Skeletal muscle satellite cell (primary cell): ENCODE measurements around the gene KLF13.
A peak's percentile ranks its signal among the peaks of the same experiment; 100 is the strongest.

ENCODE experiments used
- H3K27me3 ChIP-seq: 2 replicates; pipeline ENCODE4 v1.7.0; 2013; ENCODE audit warnings: low read length; ENCODE audit not compliant: control insufficient read depth, insufficient read depth
- H3K36me3 ChIP-seq: 2 replicates; pipeline ENCODE4 v1.7.0; 2013; ENCODE audit warnings: mild to moderate bottlenecking, control low read depth, low read length; ENCODE audit not compliant: insufficient read depth
- H3K4me1 ChIP-seq: 2 replicates; pipeline ENCODE4 v1.7.0; 2013; ENCODE audit warnings: low read length; ENCODE audit not compliant: control insufficient read depth, insufficient read depth
- H3K4me2 ChIP-seq: 2 replicates; pipeline ENCODE4 v1.7.0; 2013; ENCODE audit warnings: mild to moderate bottlenecking, low read length
- H3K4me3 ChIP-seq: 2 replicates; pipeline ENCODE4 v1.7.0; 2013; ENCODE audit warnings: low read length
- H3K9ac ChIP-seq: 2 replicates; pipeline ENCODE4 v1.7.0; 2013; ENCODE audit warnings: mild to moderate bottlenecking, low read depth, low read length, moderate library complexity
- H3K9me3 ChIP-seq: replicated peaks from 2 replicates; pipeline ENCODE4 v1.7.0; 2013; ENCODE audit warnings: mild to moderate bottlenecking, control low read depth, low read length

Gene KLF13

DNA sequence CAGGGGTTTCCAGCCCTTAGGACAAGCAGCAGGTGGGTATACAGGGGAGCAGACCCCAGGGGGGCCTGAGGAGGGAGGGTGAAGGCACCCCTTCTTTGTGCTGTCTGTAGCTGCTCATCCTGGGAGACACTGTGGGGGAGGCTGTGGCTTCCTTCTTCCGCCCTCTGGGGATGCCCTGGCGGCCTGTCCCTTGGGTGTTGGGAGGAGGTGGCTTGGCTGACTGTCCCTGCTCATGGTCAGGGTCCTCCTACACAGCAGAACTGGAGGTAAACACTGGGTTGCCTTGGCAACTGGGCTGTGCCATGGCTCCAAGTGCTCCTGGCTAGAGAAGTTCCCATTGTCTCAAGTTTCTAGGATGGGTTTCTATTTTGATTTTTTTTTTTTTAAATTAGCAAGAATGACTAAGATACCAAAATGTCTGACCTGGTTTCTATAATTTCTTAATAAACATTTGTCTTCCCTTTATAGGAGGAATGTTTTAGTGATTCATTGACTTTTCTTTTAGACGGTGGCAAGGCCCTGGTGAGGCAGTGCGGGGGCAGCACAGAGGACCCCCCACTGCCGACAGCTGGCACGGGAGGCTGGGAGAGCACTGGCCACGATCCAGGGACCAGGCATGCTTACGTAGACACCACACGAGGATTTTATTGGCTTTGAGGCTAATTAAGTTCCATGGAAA lies 12.4 kb downstream of the KLF13 start:
- Histone ChIP-seq H3K9ac (peak overlapping the region; percentile 60), H3K4me2 (peak overlapping the region; percentile 78), H3K4me1 (peaks cover 28% of the 10 kb centered on the region)

GRCh38 chr15:31339558-31339895 lies 12.9 kb downstream of the KLF13 start:
- H3K4me2 ChIP-seq = peak overlapping the region; percentile 78
- H3K4me1 ChIP-seq = peaks cover 28% of the 10 kb centered on the region
- peak overlapping the region; percentile 36 for H3K4me3 ChIP-seq
- H3K9me3 ChIP-seq = no peaks in the 10 kb centered on the region
- H3K36me3 ChIP-seq = no peaks in the 10 kb centered on the region
- peak overlapping the region; percentile 60 for H3K9ac ChIP-seq
- no peaks in the 10 kb centered on the region for H3K27me3 ChIP-seq

More for the DNA sequence above, 12.4 kb downstream of the KLF13 start:
- no peaks in the 10 kb centered on the region for H3K9me3 ChIP-seq
- H3K36me3 ChIP-seq = no peaks in the 10 kb centered on the region
- H3K4me3 ChIP-seq = peak overlapping the region; percentile 56
- no peaks in the 10 kb centered on the region for H3K27me3 ChIP-seq

DNA sequence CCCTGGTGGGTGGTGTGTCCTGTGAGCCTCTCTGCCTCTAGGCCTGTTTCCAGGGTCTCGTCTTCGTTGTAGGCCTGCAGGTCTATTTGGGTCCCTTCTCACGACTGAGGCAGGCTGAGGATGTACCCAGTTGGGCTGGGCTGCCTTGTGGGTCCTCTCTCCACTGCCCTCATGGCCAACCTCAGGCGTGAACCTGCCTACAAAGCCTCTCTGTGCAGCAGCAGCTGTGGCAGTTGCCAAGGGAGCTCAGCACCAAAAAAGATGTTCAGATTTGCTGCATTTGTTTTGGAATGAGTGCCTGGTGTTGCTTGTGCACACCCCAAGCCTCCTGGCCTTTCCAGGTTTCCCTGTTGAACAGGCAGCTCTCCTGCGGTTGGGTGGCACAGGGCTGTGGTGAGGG lies 13.4 kb downstream of the KLF13 start:
- no peaks in the 10 kb centered on the region for H3K9me3 ChIP-seq
- no peak overlapping the region for H3K9ac ChIP-seq
- H3K36me3 ChIP-seq = no peaks in the 10 kb centered on the region
- H3K4me1 ChIP-seq = peaks cover 32% of the 10 kb centered on the region
- H3K4me3 ChIP-seq = no peak overlapping the region
- no peaks in the 10 kb centered on the region for H3K27me3 ChIP-seq
- peak overlapping the region; percentile 78 for H3K4me2 ChIP-seq

DNA sequence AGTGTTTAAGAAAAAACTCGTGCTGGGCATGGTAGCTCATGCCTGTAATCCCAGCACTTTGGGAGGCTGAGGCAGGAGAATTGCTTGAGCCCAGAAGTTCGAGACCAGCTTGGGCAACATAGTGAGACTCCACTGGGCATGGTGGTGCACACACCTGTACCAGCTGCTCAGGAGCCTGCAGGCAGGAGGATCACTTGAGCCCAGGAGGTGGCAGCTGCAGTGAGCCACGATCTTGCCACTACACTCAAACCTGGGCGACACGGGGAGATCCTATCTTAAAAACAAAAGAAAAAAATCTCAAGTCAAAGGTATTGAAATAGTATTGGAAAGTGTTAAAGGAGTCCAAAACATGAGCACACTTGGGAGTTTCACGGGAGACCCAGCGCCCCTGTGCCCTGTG lies 14.0 kb downstream of the KLF13 start:
- no peak overlapping the region for H3K4me2 ChIP-seq
- H3K36me3 ChIP-seq = no peaks in the 10 kb centered on the region
- no peaks in the 10 kb centered on the region for H3K27me3 ChIP-seq
- no peaks in the 10 kb centered on the region for H3K9me3 ChIP-seq
- no peak overlapping the region for H3K4me3 ChIP-seq
- H3K9ac ChIP-seq = no peak overlapping the region
- peaks cover 34% of the 10 kb centered on the region for H3K4me1 ChIP-seq

DNA sequence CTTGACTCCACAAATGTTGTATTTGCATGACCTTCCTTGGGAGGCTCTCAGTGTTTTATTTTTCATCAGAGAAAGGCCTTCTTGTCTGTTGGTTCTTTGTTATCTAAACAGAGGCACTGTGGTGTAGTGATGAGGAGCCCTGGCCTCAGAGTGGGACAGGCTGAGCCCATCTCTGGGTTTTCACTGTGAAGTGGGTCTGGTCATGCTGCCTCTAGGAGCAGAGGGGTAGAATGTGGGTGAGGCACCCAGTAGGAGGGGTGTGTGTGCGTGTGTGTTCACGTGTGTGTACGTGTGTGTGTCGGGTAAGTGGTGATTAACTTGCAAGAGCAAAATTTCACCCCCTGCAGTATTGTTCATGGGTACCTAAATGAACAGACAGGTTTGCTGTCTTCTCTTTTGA lies 14.4 kb downstream of the KLF13 start:
- Histone ChIP-seq H3K36me3 (no peaks in the 10 kb centered on the region), H3K27me3 (no peaks in the 10 kb centered on the region), H3K4me1 (peaks cover 33% of the 10 kb centered on the region), H3K9me3 (no peaks in the 10 kb centered on the region), H3K9ac (no peak overlapping the region), H3K4me3 (no peak overlapping the region), H3K4me2 (no peak overlapping the region)

- H3K9ac ChIP-seq = no peak overlapping the region
- no peaks in the 10 kb centered on the region for H3K27me3 ChIP-seq
- no peak overlapping the region for H3K4me2 ChIP-seq
- no peaks in the 10 kb centered on the region for H3K9me3 ChIP-seq
- H3K36me3 ChIP-seq = no peaks in the 10 kb centered on the region
- peaks cover 33% of the 10 kb centered on the region for H3K4me1 ChIP-seq
- no peak overlapping the region for H3K4me3 ChIP-seq
These were observed 15.0 kb downstream of the KLF13 start for GRCh38 chr15:31341496-31342195.

GRCh38 chr15:31342381-31342780 lies 15.7 kb downstream of the KLF13 start:
- H3K9ac ChIP-seq = no peak overlapping the region
- no peak overlapping the region for H3K4me2 ChIP-seq
- H3K4me1 ChIP-seq = peaks cover 33% of the 10 kb centered on the region
- H3K9me3 ChIP-seq = no peaks in the 10 kb centered on the region
- H3K4me3 ChIP-seq = no peak overlapping the region
- H3K36me3 ChIP-seq = no peaks in the 10 kb centered on the region
- no peaks in the 10 kb centered on the region for H3K27me3 ChIP-seq

DNA sequence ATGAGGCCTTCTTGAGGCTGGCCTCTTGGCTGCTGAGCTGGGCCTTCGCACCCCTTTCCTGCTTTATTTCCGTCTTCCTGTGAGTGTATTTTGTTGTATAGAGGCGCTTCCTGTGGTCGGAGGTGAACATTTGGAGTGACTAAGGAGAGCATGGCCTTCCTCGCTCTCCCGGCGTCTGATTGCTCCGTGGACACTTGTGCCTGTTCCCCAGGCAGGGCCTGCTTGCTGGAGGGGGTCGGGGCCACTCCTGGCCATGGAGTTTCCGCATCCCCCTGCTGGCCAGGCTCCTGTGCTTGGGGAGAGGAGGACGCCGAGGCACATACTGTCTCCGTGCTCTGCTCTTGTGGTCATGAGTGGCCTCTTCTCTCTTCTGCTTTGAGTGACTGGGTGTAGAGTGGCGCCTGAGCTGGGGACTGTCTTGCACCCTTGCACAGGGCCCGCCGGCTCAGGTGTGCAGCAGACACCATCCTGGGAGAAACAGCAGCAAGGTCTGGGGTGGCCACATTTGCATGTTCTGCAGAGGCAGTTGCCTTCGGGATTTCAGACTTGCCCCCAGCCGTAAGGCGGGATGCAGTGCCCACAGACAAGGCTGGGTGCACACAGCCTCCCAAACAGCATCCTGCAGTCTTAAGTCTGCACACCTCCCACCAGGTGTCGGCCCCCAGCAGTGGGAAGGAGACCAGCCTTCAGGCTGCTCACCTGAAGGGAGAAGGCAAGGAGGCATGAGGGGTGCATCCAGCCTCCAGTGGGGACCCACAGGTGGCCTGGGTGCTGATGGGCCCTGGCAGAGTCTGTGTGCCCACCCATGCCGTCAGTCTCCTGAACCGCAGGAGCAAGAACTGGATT lies 16.4 kb downstream of the KLF13 start:
- no peak overlapping the region for H3K4me3 ChIP-seq
- H3K36me3 ChIP-seq = no peaks in the 10 kb centered on the region
- H3K27me3 ChIP-seq = no peaks in the 10 kb centered on the region
- H3K4me2 ChIP-seq = no peak overlapping the region
- no peak overlapping the region for H3K9ac ChIP-seq
- H3K9me3 ChIP-seq = no peaks in the 10 kb centered on the region
- H3K4me1 ChIP-seq = peaks cover 28% of the 10 kb centered on the region

- no peak overlapping the region for H3K4me2 ChIP-seq
- H3K9me3 ChIP-seq = no peaks in the 10 kb centered on the region
- H3K27me3 ChIP-seq = no peaks in the 10 kb centered on the region
- no peaks in the 10 kb centered on the region for H3K36me3 ChIP-seq
- H3K4me3 ChIP-seq = no peak overlapping the region
- no peak overlapping the region for H3K9ac ChIP-seq
- H3K4me1 ChIP-seq = peaks cover 20% of the 10 kb centered on the region
These were observed 17.2 kb downstream of the KLF13 start for GRCh38 chr15:31343831-31344230.

DNA sequence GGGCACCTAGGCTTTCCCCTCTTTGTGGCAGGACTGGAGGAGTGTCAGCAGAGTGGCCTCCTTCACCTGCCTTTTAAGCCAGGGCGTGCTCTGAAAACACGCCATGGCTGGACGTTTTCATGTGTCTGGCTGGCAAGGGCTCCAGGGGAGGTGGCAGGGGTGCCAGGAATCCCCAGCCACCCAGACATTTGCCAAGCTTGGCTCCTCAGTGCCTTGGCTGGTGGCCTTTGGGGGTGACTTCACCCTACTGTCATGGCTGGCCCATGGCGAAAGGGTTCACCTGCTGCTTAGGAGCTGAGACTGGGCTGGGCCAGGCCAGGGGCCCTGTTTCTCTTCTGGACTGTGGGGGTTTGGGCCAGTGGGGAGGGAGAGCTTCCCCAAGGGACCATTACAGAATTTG lies 17.6 kb downstream of the KLF13 start:
- no peak overlapping the region for H3K4me2 ChIP-seq
- peaks cover 17% of the 10 kb centered on the region for H3K4me1 ChIP-seq
- H3K36me3 ChIP-seq = no peaks in the 10 kb centered on the region
- no peaks in the 10 kb centered on the region for H3K9me3 ChIP-seq
- H3K27me3 ChIP-seq = no peaks in the 10 kb centered on the region
- H3K4me3 ChIP-seq = no peak overlapping the region
- H3K9ac ChIP-seq = no peak overlapping the region

GRCh38 chr15:31344823-31345605 lies 18.4 kb downstream of the KLF13 start:
- Histone ChIP-seq H3K4me3 (no peak overlapping the region), H3K36me3 (no peaks in the 10 kb centered on the region), H3K27me3 (no peaks in the 10 kb centered on the region), H3K9ac (no peak overlapping the region), H3K4me2 (no peak overlapping the region), H3K9me3 (no peaks in the 10 kb centered on the region), H3K4me1 (peaks cover 10% of the 10 kb centered on the region)
